HepG2 (cell line): ENCODE results near the gene PVR. TPM values are rescaled to one million over a fixed set of nuclear protein-coding genes. Genes with fewer than 3 reads are reported as not detected.

Experiments used
- ATAC-seq: fragments of 200-7000 bp; cut with Tn5 transposase; 3 replicates; pipeline ENCODE4 v1.9.1; 2020; ENCODE audit warnings: mild to moderate bottlenecking, moderate library complexity
- BruUV-seq: library from RNA; stranded (reverse); fragments of 400-500 nt; replicated peaks from 2 replicates; lab custom pipeline; 2021; lab: Mats Ljungman, UMichigan
- CTCF ChIA-PET: fragments of 300-600 bp; formaldehyde crosslinking; extraction: SDS; loops from one replicate; lab custom pipeline; 2021; ENCODE audit warnings: low total read pairs, inconsistent platforms, low intra/inter-chr PET ratio; lab: Yijun Ruan, JAX
- POLR2A ChIA-PET: fragments of 350-600 bp; sonication (Branson Sonifier 250); formaldehyde crosslinking; loops from one replicate; lab custom pipeline; 2020; ENCODE audit warnings: antibody characterized with exemption, inconsistent platforms; lab: Yijun Ruan, JAX
- DNase-seq: peaks from one replicate; pipeline ENCODE4 v3.0.0-alpha.2; 2015; ENCODE audit warnings: low spot score
- FAIRE-seq: peaks from 3 replicates; lab custom pipeline; 2011; peaks lifted over from hg19 to GRCh38; lab: Jason Lieb, UNC
- H2AFZ ChIP-seq: one replicate; pipeline ENCODE4 v1.6.1; 2011; ENCODE audit warnings: low read length, inconsistent platforms
- H3K27ac ChIP-seq: fragments of 300-600 bp; 3 replicates; pipeline ENCODE4 v1.8.0; 2011; ENCODE audit warnings: mixed run types, mild to moderate bottlenecking, mixed read lengths, low read length, inconsistent platforms; ENCODE audit not compliant: insufficient read depth; ENCODE audit errors: extremely low read length
- H3K27me3 ChIP-seq, 2 experiments: fragments of 200-600 bp in 1 of 2; 2 replicates in 1 of 2; 3 replicates in 1 of 2; pipeline versions ENCODE4 v1.6.0 to v1.8.0; 2011; ENCODE audit warnings: low read length in 2 of 2, mild to moderate bottlenecking in 2 of 2, moderate library complexity in 2 of 2, inconsistent platforms in 1 of 2; ENCODE audit not compliant: insufficient read depth in 2 of 2, control insufficient read depth in 1 of 2
- H3K36me3 ChIP-seq, 2 experiments: fragments of 200-600 bp in 1 of 2; replicated peaks in 1 of 2; 2 replicates in 1 of 2; 3 replicates in 1 of 2; pipeline versions ENCODE4 v1.5.1 to v1.8.0; 2011; ENCODE audit warnings: low read length in 2 of 2, inconsistent platforms in 1 of 2; ENCODE audit not compliant: insufficient read depth in 2 of 2, control insufficient read depth in 1 of 2
- H3K4me1 ChIP-seq: 2 replicates; pipeline ENCODE4 v1.5.1; 2012; ENCODE audit warnings: low read length, inconsistent platforms; ENCODE audit not compliant: insufficient read depth
- H3K4me2 ChIP-seq: 2 replicates; pipeline ENCODE4 v1.6.0; 2011; ENCODE audit warnings: low read depth, low read length, inconsistent platforms
- H3K4me3 ChIP-seq, 3 experiments: fragments of 200-600 bp in 1 of 3; sonication (generic), shearing (Covaris generic) in 1 of 3; replicated peaks in 1 of 3; 2 replicates each; pipeline ENCODE4 v1.5.1; 2011 to 2016; ENCODE audit warnings: low read length in 3 of 3, inconsistent platforms in 2 of 3, low read depth in 2 of 3, mild to moderate bottlenecking in 2 of 3, control low read depth in 1 of 3, mixed read lengths in 1 of 3; ENCODE audit not compliant: insufficient read depth in 1 of 3
- H3K79me2 ChIP-seq: one replicate; pipeline ENCODE4 v1.6.1; 2011; ENCODE audit warnings: low read length, inconsistent platforms; ENCODE audit not compliant: insufficient read depth
- H3K9ac ChIP-seq: 2 replicates; pipeline ENCODE4 v1.6.0; 2011; ENCODE audit warnings: mild to moderate bottlenecking, low read depth, low read length, inconsistent platforms; ENCODE audit not compliant: insufficient read depth
- H3K9me3 ChIP-seq: 2 replicates; pipeline ENCODE4 v1.5.1; 2012; ENCODE audit warnings: mild to moderate bottlenecking, low read length
- H4K20me1 ChIP-seq: 2 replicates; pipeline ENCODE4 v1.6.0; 2011; ENCODE audit warnings: inconsistent platforms, mild to moderate bottlenecking, low read length, moderate library complexity; ENCODE audit not compliant: insufficient read depth
- AGO2 ChIP-seq: fragments of 200-400 bp; formaldehyde crosslinking; optimal IDR thresholded peaks from 2 replicates; pipeline ENCODE3; 2017; ENCODE audit warnings: mild to moderate bottlenecking, low read depth, low read length, moderate library complexity
- ARHGAP35 ChIP-seq: sonication (generic); formaldehyde crosslinking; IDR thresholded peaks from 2 replicates; pipeline ENCODE4 v1.9.0; 2022; ENCODE audit warnings: mild to moderate bottlenecking, inconsistent platforms, moderate library complexity, missing genetic modification reagents, borderline replicate concordance
- NCOA5 ChIP-seq: sonication (generic); formaldehyde crosslinking; IDR thresholded peaks from 2 replicates; pipeline ENCODE4 v1.4.0; 2020; ENCODE audit warnings: missing genetic modification reagents
- SSRP1 ChIP-seq: IDR thresholded peaks from 2 replicates; pipeline ENCODE4 v1.6.1; 2016; ENCODE audit warnings: control low read depth
- XRCC5 ChIP-seq: fragments of 200-400 bp; formaldehyde crosslinking; optimal IDR thresholded peaks from 2 replicates; pipeline ENCODE3; 2017; ENCODE audit warnings: mild to moderate bottlenecking, low read length
- ZNF431 ChIP-seq: sonication (generic); formaldehyde crosslinking; IDR thresholded peaks from 2 replicates; pipeline ENCODE4 v1.9.0; 2022; ENCODE audit warnings: missing genetic modification reagents, low read depth, mild to moderate bottlenecking, borderline replicate concordance
- ZNF546 ChIP-seq: sonication (generic); formaldehyde crosslinking; conservative IDR thresholded peaks from 2 replicates; pipeline ENCODE4 v1.8.1; 2023; ENCODE audit warnings: mild to moderate bottlenecking, missing genetic modification reagents
- ZNF563 ChIP-seq: sonication (generic); formaldehyde crosslinking; IDR thresholded peaks from 2 replicates; pipeline ENCODE4 v1.8.0; 2022; ENCODE audit warnings: mild to moderate bottlenecking, moderate library complexity, missing genetic modification reagents
- ZNF564 ChIP-seq: sonication (generic); formaldehyde crosslinking; IDR thresholded peaks from 2 replicates; pipeline ENCODE4 v1.8.1; 2023; ENCODE audit warnings: mild to moderate bottlenecking, missing genetic modification reagents
- WGBS: methylation state at CpG from one replicate; pipeline ENCODE4 v1.1.6; 2017; ENCODE audit warnings: low lambda C conversion rate; 5-methylcytosine and 5-hydroxymethylcytosine counted together
- in situ Hi-C: cut with HindIII; loops from 2 replicates; pipeline ENCODE4 v1.10.0; 2017; ENCODE audit warnings: low pct_unique_long_range_greater_than_20kb; ENCODE audit not compliant: extremely low pct_ligation_motif_present
- intact Hi-C: fragments of 100-400 bp; cut with micrococcal nuclease; formaldehyde crosslinking; loops from one replicate; pipeline ENCODE4 v1.10.0; 2022; ENCODE audit not compliant: unreplicated experiment
- polyA plus RNA-seq, 8 experiments: library from polyadenylated mRNA; depleted of rRNA in 3 of 8; stranded (reverse) in 7 of 8; unstranded in 1 of 8; fragments of >200 nt; fragmentation: Illumina TruSeq in 4 of 8; extraction: Trizol in 4 of 8; gene quantifications; 2 replicates each; pipeline versions ENCODE4 v1.2.1 to v1.2.3, GENCODE V29; 2011 to 2016; ENCODE audit warnings: low read depth in 4 of 8, missing spikeins in 1 of 8, mixed read lengths in 1 of 8; ENCODE audit not compliant: insufficient read depth in 1 of 8
- total RNA-seq, 5 experiments: library from RNA; depleted of rRNA; stranded (reverse); fragments of >200 nt; fragmentation: Illumina TruSeq; extraction: Trizol; gene quantifications; 2 replicates each; pipeline ENCODE4 v1.2.3, GENCODE V29; 2016; ENCODE audit warnings: low read depth in 1 of 5
- TF ChIP-seq, protein P1 (sequence below): sonication (generic); formaldehyde crosslinking; IDR thresholded peaks from 2 replicates; pipeline ENCODE4 v1.5.0; 2020; ENCODE audit warnings: missing genetic modification reagents

The PVR gene
- total and polyA plus RNA-seq, 2 of the 13 experiments (the other 11 are each of a cell fraction or from before 2014, with no cell fraction given), result 43.4 to 46.6 TPM

GRCh38 chr19:44605547-44605946 lies 38.2 kb upstream of the PVR start:
- in situ Hi-C loops, result no loop called here
- CTCF ChIA-PET, result no interaction called here

GRCh38 chr19:44607049-44607448 lies 36.7 kb upstream of the PVR start:
- H3K4me2 ChIP-seq, result no peak overlapping the region
- H3K79me2 ChIP-seq, result no peaks in the 10 kb centered on the region
- ChIA-PET CTCF (no interaction called here), POLR2A (interaction anchor here (0.7 kb wide), 1 partner anchor 8 kb away, joined by 6 read pairs; no protein-coding TSS in a partner anchor)
- H4K20me1 ChIP-seq, result no peaks in the 10 kb centered on the region
- in situ Hi-C loops, result no loop called here
- H3K9me3 ChIP-seq, result no peaks in the 10 kb centered on the region
- no peak overlapping the region for H3K9ac ChIP-seq
- intact Hi-C loops, result no loop called here
- WGBS, result 86% methylated on average over 2 of the region's 2 CpGs
- TF ChIP-seq SSRP1 (CRISPR knock-in tag), result no peak
- TF ChIP-seq ZNF563, result no peak
- TF ChIP-seq NCOA5, result no peak
- TF ChIP-seq XRCC5, result no peak
- no peak for TF ChIP-seq ZNF431
- peaks cover 71% of the 10 kb centered on the region for H3K4me1 ChIP-seq
- H3K4me3 ChIP-seq, result no peak overlapping the region
- BruUV-seq, result no TSS peak
- no peak overlapping the region for H2AFZ ChIP-seq
- no peaks in the 10 kb centered on the region for H3K27me3 ChIP-seq
- no peak overlapping the region for H3K27ac ChIP-seq
- DNase-seq, result no peak
- FAIRE-seq, result no peak
- H3K36me3 ChIP-seq, result no peaks in the 10 kb centered on the region
- ATAC-seq, result no peak

More at GRCh38 chr19:44605547-44605946, 38.2 kb upstream of the PVR start:
- 90% methylated on average over 1 of the region's 1 CpG for WGBS
- no TSS peak for BruUV-seq
- no peaks in the 10 kb centered on the region for H3K79me2 ChIP-seq
- DNase-seq, result no peak
- H3K9me3 ChIP-seq, result no peaks in the 10 kb centered on the region
- H3K4me1 ChIP-seq, result peaks cover 55% of the 10 kb centered on the region
- H3K27ac ChIP-seq, result no peak overlapping the region
- H3K36me3 ChIP-seq, result no peaks in the 10 kb centered on the region
- no peak overlapping the region for H3K4me3 ChIP-seq
- no peaks in the 10 kb centered on the region for H3K27me3 ChIP-seq
- FAIRE-seq, result no peak
- H2AFZ ChIP-seq, result no peak overlapping the region
- no peaks in the 10 kb centered on the region for H4K20me1 ChIP-seq
- no peak for ATAC-seq
- no peak overlapping the region for H3K4me2 ChIP-seq
- TF ChIP-seq ZNF546 (CRISPR knock-in tag) (no peak), ZNF564 (CRISPR knock-in tag) (no peak), ARHGAP35 (CRISPR knock-in tag) (no peak), AGO2 (no peak)
- TF ChIP-seq, protein P1, sequence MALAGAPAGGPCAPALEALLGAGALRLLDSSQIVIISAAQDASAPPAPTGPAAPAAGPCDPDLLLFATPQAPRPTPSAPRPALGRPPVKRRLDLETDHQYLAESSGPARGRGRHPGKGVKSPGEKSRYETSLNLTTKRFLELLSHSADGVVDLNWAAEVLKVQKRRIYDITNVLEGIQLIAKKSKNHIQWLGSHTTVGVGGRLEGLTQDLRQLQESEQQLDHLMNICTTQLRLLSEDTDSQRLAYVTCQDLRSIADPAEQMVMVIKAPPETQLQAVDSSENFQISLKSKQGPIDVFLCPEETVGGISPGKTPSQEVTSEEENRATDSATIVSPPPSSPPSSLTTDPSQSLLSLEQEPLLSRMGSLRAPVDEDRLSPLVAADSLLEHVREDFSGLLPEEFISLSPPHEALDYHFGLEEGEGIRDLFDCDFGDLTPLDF (CRISPR knock-in tag), result no peak
- intact Hi-C loops, result no loop called here
- H3K9ac ChIP-seq, result no peak overlapping the region
- POLR2A ChIA-PET, result no interaction called here
